Fibroblast of lung (primary cell): ENCODE data around the gene CXCR4.

ENCODE experiments used
- EZH2 ChIP-seq: IDR thresholded peaks from 2 replicates; pipeline ENCODE4 v1.5.1; 2012; ENCODE audit warnings: low read length, control low read depth, mild to moderate bottlenecking; ENCODE audit errors: missing control alignments
- TF ChIP-seq, protein P1 (sequence below), 2 donors: IDR thresholded peaks in 1 of 2; conservative IDR thresholded peaks in 1 of 2; 1 replicate in 1 of 2; 2 replicates in 1 of 2; pipeline ENCODE4 v1.5.1; 2011 to 2012; ENCODE audit warnings: low read length in 2 of 2, control low read depth in 1 of 2, inconsistent platforms in 1 of 2, low read depth in 1 of 2, mild to moderate bottlenecking in 1 of 2

DNA sequence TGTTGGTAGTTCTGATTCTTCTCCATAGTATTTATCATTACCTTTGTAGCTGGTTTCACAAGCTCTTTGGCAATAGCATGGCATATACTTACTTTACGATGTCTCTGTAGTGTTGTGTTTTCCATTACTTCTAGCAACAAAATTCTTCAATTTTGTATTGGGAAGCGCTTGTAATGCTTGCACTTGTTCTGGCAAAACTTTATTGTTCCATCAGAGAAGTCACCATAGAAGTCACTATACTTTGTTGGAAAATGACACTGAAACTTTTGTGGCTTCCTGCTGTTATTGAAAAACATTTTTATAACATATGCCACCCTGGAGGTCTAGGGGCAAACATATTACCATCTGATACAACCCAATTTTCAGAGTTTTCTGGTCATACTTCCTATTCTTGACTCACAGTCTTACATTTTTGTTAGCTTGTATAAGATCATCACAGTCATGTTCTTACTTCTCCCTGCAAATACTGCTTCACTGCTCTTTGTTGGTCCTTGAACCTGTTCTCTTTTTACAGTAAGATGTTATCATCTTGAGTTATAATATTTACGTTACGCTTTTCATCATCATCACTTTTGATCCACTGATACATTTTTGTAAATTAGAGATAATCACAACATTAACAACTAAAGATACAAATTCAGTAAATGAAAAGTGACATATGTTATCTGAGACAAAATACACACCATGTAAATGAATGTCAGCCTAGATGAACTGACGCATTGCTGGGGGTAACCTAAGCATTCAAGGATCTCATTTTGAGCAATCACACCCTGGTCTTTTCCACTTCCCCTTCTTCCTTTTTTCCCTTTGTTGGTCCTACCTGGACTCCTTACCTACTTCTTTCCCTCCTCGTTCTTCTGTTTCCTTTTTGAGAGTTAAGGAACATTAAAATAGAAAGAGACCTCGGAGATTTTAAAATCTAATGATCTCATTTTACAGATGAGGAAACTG, 33.3 kb upstream of the CXCR4 start:
- TF ChIP-seq, protein P1, sequence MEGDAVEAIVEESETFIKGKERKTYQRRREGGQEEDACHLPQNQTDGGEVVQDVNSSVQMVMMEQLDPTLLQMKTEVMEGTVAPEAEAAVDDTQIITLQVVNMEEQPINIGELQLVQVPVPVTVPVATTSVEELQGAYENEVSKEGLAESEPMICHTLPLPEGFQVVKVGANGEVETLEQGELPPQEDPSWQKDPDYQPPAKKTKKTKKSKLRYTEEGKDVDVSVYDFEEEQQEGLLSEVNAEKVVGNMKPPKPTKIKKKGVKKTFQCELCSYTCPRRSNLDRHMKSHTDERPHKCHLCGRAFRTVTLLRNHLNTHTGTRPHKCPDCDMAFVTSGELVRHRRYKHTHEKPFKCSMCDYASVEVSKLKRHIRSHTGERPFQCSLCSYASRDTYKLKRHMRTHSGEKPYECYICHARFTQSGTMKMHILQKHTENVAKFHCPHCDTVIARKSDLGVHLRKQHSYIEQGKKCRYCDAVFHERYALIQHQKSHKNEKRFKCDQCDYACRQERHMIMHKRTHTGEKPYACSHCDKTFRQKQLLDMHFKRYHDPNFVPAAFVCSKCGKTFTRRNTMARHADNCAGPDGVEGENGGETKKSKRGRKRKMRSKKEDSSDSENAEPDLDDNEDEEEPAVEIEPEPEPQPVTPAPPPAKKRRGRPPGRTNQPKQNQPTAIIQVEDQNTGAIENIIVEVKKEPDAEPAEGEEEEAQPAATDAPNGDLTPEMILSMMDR (conservative IDR thresholded peaks at IDR 0.05 in 1 of 2, IDR thresholded peaks at IDR 0.05 in 1 of 2; ENCODE audit: low read depth in 1 of 2, low read length in 2 of 2): no peak
- no peak for TF ChIP-seq EZH2
